ENCODE results near the gene GAPDH. TPM values are rescaled to one million over a fixed set of nuclear protein-coding genes. Genes with fewer than 3 reads are reported as not detected.

GAPDH gene
- polyA plus RNA-seq, 4 donors: 1,094 to 2,101 (median 1,851) TPM

DNA sequence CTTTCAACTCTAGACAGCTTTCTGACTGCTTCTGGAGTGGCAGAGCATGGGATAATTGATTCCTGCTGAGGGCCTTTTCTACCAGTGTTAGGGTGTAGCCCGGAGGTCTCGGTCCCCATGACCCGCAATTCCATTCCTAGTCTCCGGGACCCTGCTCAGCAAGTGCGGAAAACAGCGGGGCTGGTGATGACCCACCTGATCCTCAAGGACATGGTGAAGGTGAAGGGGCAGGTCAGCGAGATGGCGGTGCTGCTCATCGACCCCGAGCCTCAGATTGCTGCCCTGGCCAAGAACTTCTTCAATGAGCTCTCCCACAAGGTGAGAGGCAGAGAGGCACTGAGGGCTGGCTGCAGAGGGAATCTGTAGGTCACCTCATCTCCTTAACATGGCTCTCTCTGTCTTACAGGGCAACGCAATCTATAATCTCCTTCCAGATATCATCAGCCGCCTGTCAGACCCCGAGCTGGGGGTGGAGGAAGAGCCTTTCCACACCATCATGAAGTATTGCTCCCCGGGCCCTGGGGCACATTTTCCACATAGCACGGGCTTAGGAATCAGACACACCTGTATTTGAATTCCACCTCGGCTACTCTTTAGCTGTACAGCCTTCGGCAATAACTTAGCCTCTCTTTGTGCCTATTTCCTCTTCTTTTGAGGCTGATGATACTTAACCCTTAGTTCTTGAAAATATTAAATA lies 5.6 kb upstream of the GAPDH start:
- no peak for DNase-seq (ENCODE audit: low read depth in 4 of 4, low spot score in 3 of 4)

DNA sequence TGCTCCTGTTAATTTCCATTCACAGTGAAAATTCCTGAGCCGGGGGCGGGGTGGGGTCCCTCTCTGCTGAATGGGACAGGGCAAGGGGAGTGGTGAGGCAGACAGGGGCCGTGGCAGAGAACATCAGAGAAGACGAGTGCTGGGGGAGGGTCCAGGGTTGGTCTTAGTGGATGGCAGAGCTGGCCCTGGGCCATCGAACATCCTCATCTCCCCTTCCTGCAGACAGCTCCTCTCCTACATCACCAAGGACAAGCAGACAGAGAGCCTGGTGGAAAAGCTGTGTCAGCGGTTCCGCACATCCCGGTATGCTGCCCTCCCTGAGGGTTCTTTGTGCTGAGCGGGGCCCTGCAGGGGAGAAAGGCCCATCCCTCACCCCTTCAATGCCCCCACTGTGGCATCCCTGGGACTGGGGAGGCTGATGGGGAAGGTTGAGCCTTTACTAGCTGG lies 5.0 kb upstream of the GAPDH start:
- DNase-seq (ENCODE audit: low read depth in 4 of 4, low spot score in 3 of 4): no peak

DNA sequence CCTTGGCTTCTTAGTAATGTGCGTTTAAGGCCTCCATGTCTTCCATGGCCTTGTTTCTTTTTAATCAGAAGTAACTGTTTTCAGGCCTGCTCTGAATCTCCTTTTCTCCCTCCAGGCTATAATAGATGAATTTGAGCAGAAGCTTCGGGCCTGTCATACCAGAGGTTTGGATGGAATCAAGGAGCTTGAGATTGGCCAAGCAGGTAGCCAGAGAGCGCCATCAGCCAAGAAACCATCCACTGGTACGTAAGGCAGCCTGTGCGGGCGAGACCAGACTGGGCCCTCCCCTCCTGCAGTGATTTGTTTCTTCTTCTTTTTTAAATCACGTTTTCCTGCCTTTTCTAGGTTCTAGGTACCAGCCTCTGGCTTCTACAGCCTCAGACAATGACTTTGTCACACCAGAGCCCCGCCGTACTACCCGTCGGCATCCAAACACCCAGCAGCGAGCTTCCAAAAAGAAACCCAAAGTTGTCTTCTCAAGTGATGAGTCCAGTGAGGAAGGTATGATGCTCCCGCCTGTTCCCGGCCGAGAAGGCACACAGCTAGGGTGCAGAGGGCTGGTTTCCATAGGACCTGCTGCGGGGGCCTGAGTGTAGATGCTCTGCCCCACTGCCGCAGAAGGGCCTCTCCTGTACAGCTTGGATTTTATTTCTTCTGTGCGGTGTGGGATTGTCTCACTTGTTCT lies 3.6 kb upstream of the GAPDH start:
- no peak for DNase-seq (ENCODE audit: low read depth in 4 of 4, low spot score in 3 of 4)

DNA sequence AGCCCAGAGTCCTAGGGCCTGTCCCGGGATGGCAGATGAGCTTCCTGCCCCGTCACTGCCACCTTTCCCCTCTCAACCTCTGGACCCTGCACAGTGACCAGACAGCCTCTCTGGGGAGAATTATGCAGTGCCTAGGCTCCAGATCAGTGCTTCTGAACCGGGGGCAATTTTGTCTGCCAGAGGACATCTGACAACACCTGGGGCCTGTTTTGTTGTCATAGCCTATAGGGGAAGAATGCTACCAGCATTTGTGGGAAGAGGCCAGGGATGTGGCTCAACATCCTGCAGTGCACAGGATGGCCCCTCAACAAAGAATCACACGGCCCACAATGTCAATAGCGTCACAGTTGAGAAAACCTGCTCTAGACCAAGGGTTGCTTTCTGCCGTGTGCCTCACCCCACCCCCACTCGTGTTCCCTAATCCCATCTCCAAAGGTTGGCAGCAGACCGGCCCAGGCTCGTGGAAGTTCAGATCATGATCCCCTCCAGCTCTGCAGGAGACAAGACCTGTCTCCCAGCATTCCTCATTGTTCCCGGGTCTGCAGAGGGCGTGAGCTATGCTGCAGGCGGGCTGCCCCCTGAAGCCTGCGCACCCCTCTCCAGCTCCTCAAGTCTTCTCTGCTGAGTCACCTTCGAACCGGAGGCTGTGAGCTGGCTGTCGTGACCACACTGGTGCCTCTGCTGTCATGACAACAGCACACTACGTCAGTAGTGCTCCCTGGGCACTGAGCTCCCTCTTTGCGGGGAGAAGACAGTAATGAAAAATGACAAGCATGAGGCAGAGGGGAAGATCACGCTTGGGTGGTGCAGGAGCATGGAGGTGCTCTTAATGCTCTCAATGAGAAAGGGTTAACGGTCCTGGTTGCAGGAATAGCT lies 2.0 kb upstream of the GAPDH start:
- DNase-seq (ENCODE audit: low read depth in 4 of 4, low spot score in 3 of 4): no peak

DNA sequence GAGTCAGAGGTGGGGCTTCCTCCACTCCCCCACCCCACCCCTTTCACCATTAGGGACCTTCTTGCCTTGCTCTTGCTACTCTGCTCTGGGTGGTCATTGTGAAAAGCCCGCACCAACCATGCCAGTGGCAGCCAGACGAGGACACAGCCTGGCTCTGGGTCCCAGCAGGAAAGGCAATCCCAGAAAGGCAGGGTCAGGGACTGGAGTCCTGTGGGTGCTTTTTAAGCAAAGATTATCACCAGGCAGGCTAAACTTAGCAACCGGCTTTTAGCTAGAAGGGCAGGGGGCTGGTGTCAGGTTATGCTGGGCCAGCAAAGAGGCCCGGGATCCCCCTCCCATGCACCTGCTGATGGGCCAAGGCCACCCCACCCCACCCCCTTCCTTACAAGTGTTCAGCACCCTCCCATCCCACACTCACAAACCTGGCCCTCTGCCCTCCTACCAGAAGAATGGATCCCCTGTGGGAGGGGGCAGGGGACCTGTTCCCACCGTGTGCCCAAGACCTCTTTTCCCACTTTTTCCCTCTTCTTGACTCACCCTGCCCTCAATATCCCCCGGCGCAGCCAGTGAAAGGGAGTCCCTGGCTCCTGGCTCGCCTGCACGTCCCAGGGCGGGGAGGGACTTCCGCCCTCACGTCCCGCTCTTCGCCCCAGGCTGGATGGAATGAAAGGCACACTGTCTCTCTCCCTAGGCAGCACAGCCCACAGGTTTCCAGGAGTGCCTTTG lies 1.2 kb upstream of the GAPDH start:
- DNase-seq (ENCODE audit: low read depth in 4 of 4, low spot score in 3 of 4): peak in 1 of 4 donors; percentile 55

DNA sequence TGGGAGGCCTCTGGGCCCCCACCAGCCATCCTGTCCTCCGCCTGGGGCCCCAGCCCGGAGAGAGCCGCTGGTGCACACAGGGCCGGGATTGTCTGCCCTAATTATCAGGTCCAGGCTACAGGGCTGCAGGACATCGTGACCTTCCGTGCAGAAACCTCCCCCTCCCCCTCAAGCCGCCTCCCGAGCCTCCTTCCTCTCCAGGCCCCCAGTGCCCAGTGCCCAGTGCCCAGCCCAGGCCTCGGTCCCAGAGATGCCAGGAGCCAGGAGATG lies 729 bp upstream of the GAPDH start:
- no peak for DNase-seq (ENCODE audit: low read depth in 4 of 4, low spot score in 3 of 4)

DNA sequence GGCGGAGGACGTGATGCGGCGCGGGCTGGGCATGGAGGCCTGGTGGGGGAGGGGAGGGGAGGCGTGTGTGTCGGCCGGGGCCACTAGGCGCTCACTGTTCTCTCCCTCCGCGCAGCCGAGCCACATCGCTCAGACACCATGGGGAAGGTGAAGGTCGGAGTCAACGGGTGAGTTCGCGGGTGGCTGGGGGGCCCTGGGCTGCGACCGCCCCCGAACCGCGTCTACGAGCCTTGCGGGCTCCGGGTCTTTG lies 303 bp downstream of the GAPDH start:
- DNase-seq (ENCODE audit: low read depth in 4 of 4, low spot score in 3 of 4): no peak

DNA sequence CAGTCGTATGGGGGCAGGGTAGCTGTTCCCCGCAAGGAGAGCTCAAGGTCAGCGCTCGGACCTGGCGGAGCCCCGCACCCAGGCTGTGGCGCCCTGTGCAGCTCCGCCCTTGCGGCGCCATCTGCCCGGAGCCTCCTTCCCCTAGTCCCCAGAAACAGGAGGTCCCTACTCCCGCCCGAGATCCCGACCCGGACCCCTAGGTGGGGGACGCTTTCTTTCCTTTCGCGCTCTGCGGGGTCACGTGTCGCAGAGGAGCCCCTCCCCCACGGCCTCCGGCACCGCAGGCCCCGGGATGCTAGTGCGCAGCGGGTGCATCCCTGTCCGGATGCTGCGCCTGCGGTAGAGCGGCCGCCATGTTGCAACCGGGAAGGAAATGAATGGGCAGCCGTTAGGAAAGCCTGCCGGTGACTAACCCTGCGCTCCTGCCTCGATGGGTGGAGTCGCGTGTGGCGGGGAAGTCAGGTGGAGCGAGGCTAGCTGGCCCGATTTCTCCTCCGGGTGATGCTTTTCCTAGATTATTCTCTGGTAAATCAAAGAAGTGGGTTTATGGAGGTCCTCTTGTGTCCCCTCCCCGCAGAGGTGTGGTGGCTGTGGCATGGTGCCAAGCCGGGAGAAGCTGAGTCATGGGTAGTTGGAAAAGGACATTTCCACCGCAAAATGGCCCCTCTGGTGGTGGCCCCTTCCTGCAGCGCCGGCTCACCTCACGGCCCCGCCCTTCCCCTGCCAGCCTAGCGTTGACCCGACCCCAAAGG lies 804 bp downstream of the GAPDH start:
- DNase-seq (ENCODE audit: low read depth in 4 of 4, low spot score in 3 of 4): no peak

DNA sequence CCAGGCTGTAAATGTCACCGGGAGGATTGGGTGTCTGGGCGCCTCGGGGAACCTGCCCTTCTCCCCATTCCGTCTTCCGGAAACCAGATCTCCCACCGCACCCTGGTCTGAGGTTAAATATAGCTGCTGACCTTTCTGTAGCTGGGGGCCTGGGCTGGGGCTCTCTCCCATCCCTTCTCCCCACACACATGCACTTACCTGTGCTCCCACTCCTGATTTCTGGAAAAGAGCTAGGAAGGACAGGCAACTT lies 1.3 kb downstream of the GAPDH start:
- no peak for DNase-seq (ENCODE audit: low read depth in 4 of 4, low spot score in 3 of 4)

DNA sequence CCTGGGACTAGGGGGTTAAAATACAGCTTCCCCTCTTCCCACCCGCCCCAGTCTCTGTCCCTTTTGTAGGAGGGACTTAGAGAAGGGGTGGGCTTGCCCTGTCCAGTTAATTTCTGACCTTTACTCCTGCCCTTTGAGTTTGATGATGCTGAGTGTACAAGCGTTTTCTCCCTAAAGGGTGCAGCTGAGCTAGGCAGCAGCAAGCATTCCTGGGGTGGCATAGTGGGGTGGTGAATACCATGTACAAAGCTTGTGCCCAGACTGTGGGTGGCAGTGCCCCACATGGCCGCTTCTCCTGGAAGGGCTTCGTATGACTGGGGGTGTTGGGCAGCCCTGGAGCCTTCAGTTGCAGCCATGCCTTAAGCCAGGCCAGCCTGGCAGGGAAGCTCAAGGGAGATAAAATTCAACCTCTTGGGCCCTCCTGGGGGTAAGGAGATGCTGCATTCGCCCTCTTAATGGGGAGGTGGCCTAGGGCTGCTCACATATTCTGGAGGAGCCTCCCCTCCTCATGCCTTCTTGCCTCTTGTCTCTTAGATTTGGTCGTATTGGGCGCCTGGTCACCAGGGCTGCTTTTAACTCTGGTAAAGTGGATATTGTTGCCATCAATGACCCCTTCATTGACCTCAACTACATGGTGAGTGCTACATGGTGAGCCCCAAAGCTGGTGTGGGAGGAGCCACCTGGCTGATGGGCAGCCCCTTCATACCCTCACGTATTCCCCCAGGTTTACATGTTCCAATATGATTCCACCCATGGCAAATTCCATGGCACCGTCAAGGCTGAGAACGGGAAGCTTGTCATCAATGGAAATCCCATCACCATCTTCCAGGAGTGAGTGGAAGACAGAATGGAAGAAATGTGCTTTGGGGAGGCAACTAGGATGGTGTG lies 1.9 kb downstream of the GAPDH start:
- DNase-seq (ENCODE audit: low read depth in 4 of 4, low spot score in 3 of 4): no peak

DNA sequence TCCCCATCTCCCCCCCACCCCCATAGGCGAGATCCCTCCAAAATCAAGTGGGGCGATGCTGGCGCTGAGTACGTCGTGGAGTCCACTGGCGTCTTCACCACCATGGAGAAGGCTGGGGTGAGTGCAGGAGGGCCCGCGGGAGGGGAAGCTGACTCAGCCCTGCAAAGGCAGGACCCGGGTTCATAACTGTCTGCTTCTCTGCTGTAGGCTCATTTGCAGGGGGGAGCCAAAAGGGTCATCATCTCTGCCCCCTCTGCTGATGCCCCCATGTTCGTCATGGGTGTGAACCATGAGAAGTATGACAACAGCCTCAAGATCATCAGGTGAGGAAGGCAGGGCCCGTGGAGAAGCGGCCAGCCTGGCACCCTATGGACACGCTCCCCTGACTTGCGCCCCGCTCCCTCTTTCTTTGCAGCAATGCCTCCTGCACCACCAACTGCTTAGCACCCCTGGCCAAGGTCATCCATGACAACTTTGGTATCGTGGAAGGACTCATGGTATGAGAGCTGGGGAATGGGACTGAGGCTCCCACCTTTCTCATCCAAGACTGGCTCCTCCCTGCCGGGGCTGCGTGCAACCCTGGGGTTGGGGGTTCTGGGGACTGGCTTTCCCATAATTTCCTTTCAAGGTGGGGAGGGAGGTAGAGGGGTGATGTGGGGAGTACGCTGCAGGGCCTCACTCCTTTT lies 2.7 kb downstream of the GAPDH start:
- no peak for DNase-seq (ENCODE audit: low read depth in 4 of 4, low spot score in 3 of 4)

DNA sequence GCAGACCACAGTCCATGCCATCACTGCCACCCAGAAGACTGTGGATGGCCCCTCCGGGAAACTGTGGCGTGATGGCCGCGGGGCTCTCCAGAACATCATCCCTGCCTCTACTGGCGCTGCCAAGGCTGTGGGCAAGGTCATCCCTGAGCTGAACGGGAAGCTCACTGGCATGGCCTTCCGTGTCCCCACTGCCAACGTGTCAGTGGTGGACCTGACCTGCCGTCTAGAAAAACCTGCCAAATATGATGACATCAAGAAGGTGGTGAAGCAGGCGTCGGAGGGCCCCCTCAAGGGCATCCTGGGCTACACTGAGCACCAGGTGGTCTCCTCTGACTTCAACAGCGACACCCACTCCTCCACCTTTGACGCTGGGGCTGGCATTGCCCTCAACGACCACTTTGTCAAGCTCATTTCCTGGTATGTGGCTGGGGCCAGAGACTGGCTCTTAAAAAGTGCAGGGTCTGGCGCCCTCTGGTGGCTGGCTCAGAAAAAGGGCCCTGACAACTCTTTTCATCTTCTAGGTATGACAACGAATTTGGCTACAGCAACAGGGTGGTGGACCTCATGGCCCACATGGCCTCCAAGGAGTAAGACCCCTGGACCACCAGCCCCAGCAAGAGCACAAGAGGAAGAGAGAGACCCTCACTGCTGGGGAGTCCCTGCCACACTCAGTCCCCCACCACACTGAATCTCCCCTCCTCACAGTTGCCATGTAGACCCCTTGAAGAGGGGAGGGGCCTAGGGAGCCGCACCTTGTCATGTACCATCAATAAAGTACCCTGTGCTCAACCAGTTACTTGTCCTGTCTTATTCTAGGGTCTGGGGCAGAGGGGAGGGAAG lies 3.5 kb downstream of the GAPDH start:
- peak in 1 of 4 donors; percentile 61 for DNase-seq (ENCODE audit: low read depth in 4 of 4, low spot score in 3 of 4)

DNA sequence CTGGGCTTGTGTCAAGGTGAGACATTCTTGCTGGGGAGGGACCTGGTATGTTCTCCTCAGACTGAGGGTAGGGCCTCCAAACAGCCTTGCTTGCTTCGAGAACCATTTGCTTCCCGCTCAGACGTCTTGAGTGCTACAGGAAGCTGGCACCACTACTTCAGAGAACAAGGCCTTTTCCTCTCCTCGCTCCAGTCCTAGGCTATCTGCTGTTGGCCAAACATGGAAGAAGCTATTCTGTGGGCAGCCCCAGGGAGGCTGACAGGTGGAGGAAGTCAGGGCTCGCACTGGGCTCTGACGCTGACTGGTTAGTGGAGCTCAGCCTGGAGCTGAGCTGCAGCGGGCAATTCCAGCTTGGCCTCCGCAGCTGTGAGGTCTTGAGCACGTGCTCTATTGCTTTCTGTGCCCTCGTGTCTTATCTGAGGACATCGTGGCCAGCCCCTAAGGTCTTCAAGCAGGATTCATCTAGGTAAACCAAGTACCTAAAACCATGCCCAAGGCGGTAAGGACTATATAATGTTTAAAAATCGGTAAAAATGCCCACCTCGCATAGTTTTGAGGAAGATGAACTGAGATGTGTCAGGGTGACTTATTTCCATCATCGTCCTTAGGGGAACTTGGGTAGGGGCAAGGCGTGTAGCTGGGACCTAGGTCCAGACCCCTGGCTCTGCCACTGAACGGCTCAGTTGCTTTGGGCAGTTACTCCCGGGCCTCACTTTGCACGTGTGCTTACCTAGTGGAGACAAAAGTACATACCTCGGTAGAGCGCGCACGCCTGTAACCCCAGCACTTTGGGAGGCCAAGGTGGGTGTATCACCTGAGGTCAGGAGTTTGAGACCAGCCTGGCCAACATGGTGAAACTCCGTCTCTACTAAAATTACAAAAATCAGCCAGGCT lies 4.3 kb downstream of the GAPDH start:
- no peak for DNase-seq (ENCODE audit: low read depth in 4 of 4, low spot score in 3 of 4)

DNA sequence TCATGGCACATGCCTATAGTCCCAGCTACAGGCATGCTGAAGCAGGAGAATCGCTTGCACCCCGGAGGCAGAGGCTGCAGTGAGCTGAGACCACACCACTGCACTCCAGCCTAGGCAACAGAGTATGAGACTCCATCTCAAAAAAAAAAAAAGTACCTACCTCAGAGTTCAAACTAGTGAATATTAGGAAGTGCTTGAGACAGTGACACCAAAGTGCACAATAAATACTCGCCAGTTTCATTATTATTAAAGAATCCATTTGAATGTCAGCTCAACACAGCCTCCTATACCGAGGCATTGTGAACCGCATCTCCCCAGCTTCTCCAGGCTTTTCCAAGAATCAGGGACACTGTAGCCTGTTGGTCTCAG lies 5.0 kb downstream of the GAPDH start:
- no peak for DNase-seq (ENCODE audit: low read depth in 4 of 4, low spot score in 3 of 4)

DNA sequence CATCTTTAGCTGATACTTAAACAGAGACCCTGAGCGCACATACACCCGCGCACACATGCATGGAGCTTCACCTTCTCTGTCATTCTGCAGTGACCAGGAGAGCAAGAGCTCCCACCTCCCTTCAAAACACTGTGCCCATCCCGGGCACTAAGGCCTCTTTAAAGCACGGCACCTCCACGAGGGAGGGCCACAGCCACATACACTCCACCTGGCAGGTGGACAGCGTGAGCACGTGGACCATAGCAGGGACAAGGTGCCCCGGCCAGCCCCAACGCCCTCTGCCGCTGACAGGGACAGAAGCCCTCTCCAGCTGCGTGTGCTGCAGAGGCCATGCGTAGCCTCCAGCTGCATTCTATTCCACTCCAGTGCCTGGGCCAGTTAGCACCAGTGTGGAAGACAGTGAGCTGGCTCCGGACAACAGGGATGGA lies 5.4 kb downstream of the GAPDH start:
- no peak for DNase-seq (ENCODE audit: low read depth in 4 of 4, low spot score in 3 of 4)

DNA sequence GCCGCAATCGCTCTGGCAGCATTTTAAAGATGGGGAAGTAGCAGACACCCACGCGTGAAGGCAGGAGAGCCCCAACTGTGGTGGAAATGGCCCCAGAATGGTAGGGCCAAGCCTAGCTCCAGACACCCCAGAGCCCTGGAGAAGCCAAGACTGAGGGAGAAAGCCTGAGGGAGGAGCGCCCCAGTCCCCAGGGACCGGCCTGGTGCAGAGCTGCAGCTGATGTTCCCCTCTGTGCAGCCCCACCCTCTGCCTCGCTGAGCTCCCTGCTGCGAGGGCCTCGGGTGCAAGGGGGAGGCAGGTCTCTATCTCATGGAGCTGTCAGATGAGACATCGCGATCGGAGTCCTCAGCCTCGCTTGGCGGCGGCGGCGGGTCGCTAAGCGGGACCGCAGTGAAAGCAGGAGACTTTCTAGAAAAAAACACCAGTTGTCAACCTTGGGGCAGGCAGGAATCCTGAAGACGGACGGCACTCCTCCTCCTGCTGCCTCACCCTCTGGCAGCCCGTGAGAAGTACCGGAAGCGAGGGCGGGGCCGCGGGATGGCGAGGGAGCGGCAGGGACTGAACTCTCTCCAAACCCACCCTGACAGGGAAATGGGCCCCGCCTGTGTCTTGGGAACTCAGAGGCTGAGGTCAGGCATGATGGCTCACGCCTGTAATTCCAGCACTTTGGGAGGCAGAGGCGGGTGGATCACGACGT lies 6.0 kb downstream of the GAPDH start:
- DNase-seq (ENCODE audit: low read depth in 4 of 4, low spot score in 3 of 4): peak in 2 of 4 donors; percentile 70 to 77
